ENCODE results near the gene FBXW11.

FBXW11 gene

GRCh38 chr5:171999877-172000276, 6.6 kb downstream of the FBXW11 start:
- TF ChIP-seq TAF1 (IDR thresholded peaks at IDR 0.05; ENCODE audit: borderline replicate concordance, low read depth, low read length) (no peak), POLR2A (IDR thresholded peaks at IDR 0.05; ENCODE audit: low read depth, low read length) (no peak), POLR2AphosphoS5 (IDR thresholded peaks at IDR 0.05; ENCODE audit: low read depth, low read length) (no peak)
- no peak for DNase-seq (ENCODE audit: insufficient read length)
- peak; percentile 83 for FAIRE-seq

GRCh38 chr5:171999100-171999499, 7.3 kb downstream of the FBXW11 start:
- FAIRE-seq, result no peak
- DNase-seq (ENCODE audit: insufficient read length), result no peak
- TF ChIP-seq POLR2A (IDR thresholded peaks at IDR 0.05; ENCODE audit: low read depth, low read length) (no peak), POLR2AphosphoS5 (IDR thresholded peaks at IDR 0.05; ENCODE audit: low read depth, low read length) (no peak), TAF1 (IDR thresholded peaks at IDR 0.05; ENCODE audit: borderline replicate concordance, low read depth, low read length) (no peak)

DNA sequence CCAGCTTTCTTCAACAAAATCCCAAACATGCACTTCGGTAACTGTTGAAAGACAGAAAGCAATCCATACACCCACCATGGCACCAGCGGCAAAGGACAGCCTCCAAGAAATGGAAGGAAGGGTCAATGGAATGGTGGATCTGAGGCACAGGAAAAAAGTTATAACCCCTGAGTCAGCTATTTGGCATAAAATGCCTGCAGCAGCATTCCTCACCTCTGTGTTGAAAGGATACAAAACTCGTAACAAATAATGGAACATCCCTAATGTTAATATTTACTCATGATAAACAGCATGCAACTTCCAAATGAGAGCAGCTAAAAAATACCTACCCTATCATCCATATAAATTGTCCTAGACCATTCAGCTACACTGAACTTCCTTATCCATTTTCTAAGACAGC, 9.4 kb downstream of the FBXW11 start:
- no peak for FAIRE-seq
- DNase-seq (ENCODE audit: insufficient read length), result no peak
- TF ChIP-seq POLR2A (IDR thresholded peaks at IDR 0.05; ENCODE audit: low read depth, low read length) (no peak), POLR2AphosphoS5 (IDR thresholded peaks at IDR 0.05; ENCODE audit: low read depth, low read length) (no peak), TAF1 (IDR thresholded peaks at IDR 0.05; ENCODE audit: borderline replicate concordance, low read depth, low read length) (no peak)

- no peak for DNase-seq (ENCODE audit: insufficient read length)
- no peak for TF ChIP-seq TAF1 (IDR thresholded peaks at IDR 0.05; ENCODE audit: borderline replicate concordance, low read depth, low read length)
- no peak for TF ChIP-seq POLR2AphosphoS5 (IDR thresholded peaks at IDR 0.05; ENCODE audit: low read depth, low read length)
- no peak for TF ChIP-seq POLR2A (IDR thresholded peaks at IDR 0.05; ENCODE audit: low read depth, low read length)
- FAIRE-seq, result no peak
These were observed 13.6 kb downstream of the FBXW11 start for GRCh38 chr5:171992813-171993212.

DNA sequence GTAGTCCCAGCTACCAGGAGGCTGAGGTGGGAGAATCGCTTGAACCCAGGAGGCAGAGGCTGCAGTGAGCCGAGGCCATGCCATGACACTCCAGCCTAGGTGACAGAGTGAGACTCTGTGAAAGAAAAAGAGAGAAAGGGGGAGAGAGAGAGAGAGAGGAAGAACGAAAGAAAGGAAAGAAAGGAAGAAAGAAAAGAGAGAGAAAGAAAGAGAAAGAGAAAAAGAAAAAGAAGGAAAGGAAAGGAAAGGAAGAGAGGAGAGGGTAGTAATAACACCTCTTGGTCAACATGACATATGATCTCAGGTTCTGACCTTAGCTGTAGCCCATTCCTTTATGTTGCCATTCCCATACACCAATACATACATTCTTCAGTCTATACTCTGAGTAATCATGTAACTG, 14.1 kb downstream of the FBXW11 start:
- no peak for FAIRE-seq
- TF ChIP-seq POLR2A (IDR thresholded peaks at IDR 0.05; ENCODE audit: low read depth, low read length) (no peak), POLR2AphosphoS5 (IDR thresholded peaks at IDR 0.05; ENCODE audit: low read depth, low read length) (no peak), TAF1 (IDR thresholded peaks at IDR 0.05; ENCODE audit: borderline replicate concordance, low read depth, low read length) (no peak)

DNA sequence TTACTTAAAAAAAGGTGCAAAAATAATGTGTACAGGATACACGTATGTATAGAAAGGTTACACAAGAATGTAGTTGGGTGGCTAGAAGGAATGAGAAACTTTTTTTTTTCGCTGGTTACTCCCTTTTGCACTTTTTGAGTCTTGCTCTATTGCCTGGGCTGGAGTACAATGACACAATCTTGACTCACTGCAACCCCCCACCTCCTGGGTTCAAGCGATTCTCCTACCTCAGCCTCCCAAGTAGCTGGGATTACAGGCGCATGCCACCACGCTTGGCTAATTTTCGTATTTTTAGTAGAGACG, 15.8 kb downstream of the FBXW11 start:
- no peak for FAIRE-seq
- no peak for DNase-seq (ENCODE audit: insufficient read length)
- TF ChIP-seq POLR2AphosphoS5 (IDR thresholded peaks at IDR 0.05; ENCODE audit: low read depth, low read length), result no peak
- TF ChIP-seq POLR2A (IDR thresholded peaks at IDR 0.05; ENCODE audit: low read depth, low read length), result no peak
- no peak for TF ChIP-seq TAF1 (IDR thresholded peaks at IDR 0.05; ENCODE audit: borderline replicate concordance, low read depth, low read length)

More for the DNA sequence above, 14.1 kb downstream of the FBXW11 start:
- no peak for DNase-seq (ENCODE audit: insufficient read length)

- FAIRE-seq (no peak), DNase-seq (ENCODE audit: insufficient read length) (no peak)
- TF ChIP-seq POLR2A (IDR thresholded peaks at IDR 0.05; ENCODE audit: low read depth, low read length), result no peak
- no peak for TF ChIP-seq TAF1 (IDR thresholded peaks at IDR 0.05; ENCODE audit: borderline replicate concordance, low read depth, low read length)
- no peak for TF ChIP-seq POLR2AphosphoS5 (IDR thresholded peaks at IDR 0.05; ENCODE audit: low read depth, low read length)
These were observed 16.3 kb downstream of the FBXW11 start for GRCh38 chr5:171989946-171990712.

DNA sequence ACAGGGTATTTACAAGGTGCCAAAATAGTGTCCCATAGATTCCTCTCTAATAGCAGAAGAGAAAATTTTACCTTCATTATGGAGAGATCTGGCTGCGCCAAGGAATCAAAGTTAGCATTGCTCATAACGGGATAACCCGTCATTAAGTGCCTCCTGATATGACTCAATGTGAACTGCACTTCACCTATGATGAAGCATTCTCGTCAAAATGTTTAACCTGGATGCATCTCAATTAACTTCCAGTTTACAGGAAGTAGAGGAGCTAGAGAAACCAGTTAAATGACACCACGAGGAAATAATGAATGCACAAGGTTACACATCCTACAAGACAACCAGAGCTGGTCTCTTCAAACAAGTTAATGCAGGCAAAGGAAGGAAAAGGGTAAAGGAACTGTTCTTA, 17.2 kb downstream of the FBXW11 start:
- no peak for DNase-seq (ENCODE audit: insufficient read length)
- no peak; the same call in 1 of the 2 replicates for TF ChIP-seq POLR2AphosphoS5 (IDR thresholded peaks at IDR 0.05; ENCODE audit: low read depth, low read length)
- TF ChIP-seq POLR2A (IDR thresholded peaks at IDR 0.05; ENCODE audit: low read depth, low read length), result no peak
- TF ChIP-seq TAF1 (IDR thresholded peaks at IDR 0.05; ENCODE audit: borderline replicate concordance, low read depth, low read length), result no peak
- peak; percentile 71 for FAIRE-seq

DNA sequence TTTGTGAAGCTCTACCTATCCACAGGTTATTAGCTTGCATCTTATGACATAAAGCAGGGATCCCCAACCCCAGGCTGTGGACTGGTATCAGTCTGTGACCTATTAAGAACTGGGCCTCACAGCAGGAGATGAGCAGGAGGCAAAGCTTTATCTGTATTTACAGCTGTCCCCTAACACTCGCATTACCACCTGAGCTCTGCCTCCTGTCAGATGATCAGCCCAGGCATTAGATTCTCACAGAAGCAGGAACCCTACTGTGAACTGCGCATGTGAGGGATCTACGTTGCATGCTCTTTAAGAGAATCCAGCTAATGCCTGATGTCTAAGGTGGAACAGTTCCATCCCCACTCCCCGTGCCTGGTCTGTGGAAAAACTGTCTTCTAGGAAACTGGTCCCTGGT, 19.7 kb downstream of the FBXW11 start:
- no peak for TF ChIP-seq TAF1 (IDR thresholded peaks at IDR 0.05; ENCODE audit: borderline replicate concordance, low read depth, low read length)
- no peak for TF ChIP-seq POLR2A (IDR thresholded peaks at IDR 0.05; ENCODE audit: low read depth, low read length)
- TF ChIP-seq POLR2AphosphoS5 (IDR thresholded peaks at IDR 0.05; ENCODE audit: low read depth, low read length), result no peak
- DNase-seq (ENCODE audit: insufficient read length) (no peak), FAIRE-seq (no peak)

GRCh38 chr5:171984748-171985419, 21.6 kb downstream of the FBXW11 start:
- FAIRE-seq, result no peak
- TF ChIP-seq POLR2AphosphoS5 (IDR thresholded peaks at IDR 0.05; ENCODE audit: low read depth, low read length) (no peak), POLR2A (IDR thresholded peaks at IDR 0.05; ENCODE audit: low read depth, low read length) (no peak), TAF1 (IDR thresholded peaks at IDR 0.05; ENCODE audit: borderline replicate concordance, low read depth, low read length) (no peak)
- no peak for DNase-seq (ENCODE audit: insufficient read length)

DNA sequence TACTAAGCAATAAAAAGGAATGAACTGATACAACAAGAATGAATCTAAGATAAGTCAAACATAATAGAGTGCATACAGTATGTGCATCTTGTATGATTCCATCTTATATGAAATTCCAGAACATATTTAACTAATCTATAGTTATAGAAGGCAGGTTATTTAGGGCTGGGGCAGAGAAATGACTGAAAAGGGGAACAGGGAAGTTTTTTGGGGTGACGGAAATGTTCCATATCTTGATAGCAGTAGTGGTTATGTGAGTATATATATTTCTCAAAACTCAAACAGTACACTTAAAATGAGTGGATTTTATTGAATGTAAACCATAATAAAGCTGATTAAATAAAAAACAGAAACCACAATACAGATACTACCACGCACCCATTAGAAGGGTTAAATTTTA, 24.6 kb downstream of the FBXW11 start:
- DNase-seq (ENCODE audit: insufficient read length) (no peak), FAIRE-seq (no peak)
- no peak for TF ChIP-seq TAF1 (IDR thresholded peaks at IDR 0.05; ENCODE audit: borderline replicate concordance, low read depth, low read length)
- no peak for TF ChIP-seq POLR2AphosphoS5 (IDR thresholded peaks at IDR 0.05; ENCODE audit: low read depth, low read length)
- TF ChIP-seq POLR2A (IDR thresholded peaks at IDR 0.05; ENCODE audit: low read depth, low read length), result no peak

DNA sequence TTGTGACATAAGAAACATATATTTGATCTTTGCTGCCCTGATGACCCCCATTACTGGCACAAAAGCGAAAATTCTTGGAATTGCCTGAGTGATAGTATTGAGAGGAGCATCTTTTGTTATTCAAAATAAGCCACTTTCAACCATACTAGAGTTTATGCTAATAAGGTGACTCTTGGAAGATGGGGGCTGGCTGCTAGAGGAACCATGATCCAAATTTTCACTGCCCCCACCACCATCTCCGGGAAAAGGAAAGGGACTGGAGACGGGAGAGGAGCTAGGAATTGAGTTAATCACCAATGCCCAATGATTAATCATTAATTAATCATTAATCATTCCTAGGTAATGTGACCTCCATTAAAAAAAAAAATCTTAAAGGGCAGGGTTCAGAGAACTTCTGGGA, 25.6 kb downstream of the FBXW11 start:
- no peak for DNase-seq (ENCODE audit: insufficient read length)
- TF ChIP-seq TAF1 (IDR thresholded peaks at IDR 0.05; ENCODE audit: borderline replicate concordance, low read depth, low read length) (no peak), POLR2A (IDR thresholded peaks at IDR 0.05; ENCODE audit: low read depth, low read length) (no peak), POLR2AphosphoS5 (IDR thresholded peaks at IDR 0.05; ENCODE audit: low read depth, low read length) (no peak)
- FAIRE-seq, result no peak

All from GM12892 (cell line).